Right renal pelvis (tissue), 4 donors: ENCODE measurements around the gene ANK3. TPM values are rescaled to one million over a fixed set of nuclear protein-coding genes. Genes with fewer than 3 reads are reported as not detected.

Experiments used
- DNase-seq, 4 donors: peaks; one replicate each; pipeline ENCODE4 v3.0.0-alpha.2; 2013; ENCODE audit warnings: low read depth in 4 of 4, low spot score in 3 of 4, missing footprints in 1 of 4
- polyA plus RNA-seq, 4 donors: library from polyadenylated mRNA; unstranded; fragments of 120-200 nt; gene quantifications; one replicate each; pipeline ENCODE4 v1.2.1, GENCODE V29; 2013; ENCODE audit not compliant: insufficient read length in 4 of 4

The ANK3 gene
- polyA plus RNA-seq, 4 donors: 129 to 154 (median 141) TPM

GRCh38 chr10:60350400-60350799 is 39.3 kb downstream of the ANK3 start:
- DNase-seq: no peak

GRCh38 chr10:60349426-60349825 is 40.2 kb downstream of the ANK3 start:
- DNase-seq: no peak

- DNase-seq: no peak
These were observed 40.7 kb downstream of the ANK3 start for GRCh38 chr10:60348982-60349381.

- DNase-seq: no peak
These were observed 42.4 kb downstream of the ANK3 start for GRCh38 chr10:60347270-60347669.

- no peak for DNase-seq
These were observed 43.0 kb downstream of the ANK3 start for GRCh38 chr10:60346661-60347060.

GRCh38 chr10:60343254-60343653 is 46.4 kb downstream of the ANK3 start:
- no peak for DNase-seq

GRCh38 chr10:60341969-60342368 is 47.7 kb downstream of the ANK3 start:
- no peak for DNase-seq

GRCh38 chr10:60340973-60341372 is 48.7 kb downstream of the ANK3 start:
- DNase-seq: no peak

GRCh38 chr10:60339757-60340156 is 49.9 kb downstream of the ANK3 start:
- no peak for DNase-seq

GRCh38 chr10:60338786-60339185 is 50.9 kb downstream of the ANK3 start:
- DNase-seq: no peak

- DNase-seq: no peak
These were observed 51.6 kb downstream of the ANK3 start for GRCh38 chr10:60338002-60338564.

GRCh38 chr10:60336901-60337630 is 52.6 kb downstream of the ANK3 start:
- DNase-seq: no peak

GRCh38 chr10:60335708-60336107 is 54.0 kb downstream of the ANK3 start:
- no peak for DNase-seq

GRCh38 chr10:60334991-60335390 is 54.7 kb downstream of the ANK3 start:
- DNase-seq: no peak

GRCh38 chr10:60332371-60332770 is 57.3 kb downstream of the ANK3 start:
- DNase-seq: no peak

- DNase-seq: no peak
These were observed 57.8 kb downstream of the ANK3 start for GRCh38 chr10:60331886-60332285.

- DNase-seq: no peak
These were observed 66.5 kb downstream of the ANK3 start for GRCh38 chr10:60323162-60323561.

- DNase-seq: no peak
These were observed 69.0 kb downstream of the ANK3 start for GRCh38 chr10:60320666-60321065.

- DNase-seq: no peak
These were observed 73.6 kb downstream of the ANK3 start for GRCh38 chr10:60316029-60316428.

GRCh38 chr10:60315311-60315710 is 74.4 kb downstream of the ANK3 start:
- no peak for DNase-seq

- no peak for DNase-seq
These were observed 75.4 kb downstream of the ANK3 start for GRCh38 chr10:60314069-60314940.

- DNase-seq: no peak
These were observed 76.1 kb downstream of the ANK3 start for GRCh38 chr10:60313589-60313952.
